Measurements from ENCODE around the gene UBE3B. TPM values are rescaled to one million over a fixed set of nuclear protein-coding genes. Genes with fewer than 3 reads are reported as not detected.

Gene UBE3B
- total RNA-seq, 4 donors from 2014 or later = 51.0 to 93.5 (median 78.9) TPM

DNA sequence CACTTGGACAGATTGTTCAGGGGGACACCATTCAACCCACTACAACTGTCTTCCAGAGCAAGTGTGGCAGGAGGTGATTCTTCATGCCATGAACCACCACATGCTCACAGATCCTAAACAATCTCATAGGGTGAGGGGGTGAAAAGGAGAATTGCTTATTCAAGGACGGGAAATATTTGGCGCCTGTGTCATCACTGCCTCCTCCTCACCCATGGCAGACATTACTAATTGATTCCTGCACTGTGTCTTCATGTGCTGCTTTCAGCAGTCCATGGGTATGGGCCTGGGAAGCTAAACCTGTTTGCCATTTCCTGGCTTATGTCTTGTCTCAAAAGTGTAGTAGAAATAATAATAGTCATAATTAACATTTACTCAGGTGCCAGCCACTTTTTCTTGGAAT is 64.6 kb downstream of the UBE3B start:
- no peaks in the 10 kb centered on the region for H3K27me3 ChIP-seq
- peaks cover 0 to 6% (median 0%) of the 10 kb centered on the region in 4 donors for H3K4me1 ChIP-seq
- peaks cover 0 to 53% (median 0%) of the 10 kb centered on the region in 3 donors for H3K36me3 ChIP-seq
- TF ChIP-seq POLR2A (IDR thresholded peaks at IDR 0.05) = no peak
- TF ChIP-seq, protein P1, sequence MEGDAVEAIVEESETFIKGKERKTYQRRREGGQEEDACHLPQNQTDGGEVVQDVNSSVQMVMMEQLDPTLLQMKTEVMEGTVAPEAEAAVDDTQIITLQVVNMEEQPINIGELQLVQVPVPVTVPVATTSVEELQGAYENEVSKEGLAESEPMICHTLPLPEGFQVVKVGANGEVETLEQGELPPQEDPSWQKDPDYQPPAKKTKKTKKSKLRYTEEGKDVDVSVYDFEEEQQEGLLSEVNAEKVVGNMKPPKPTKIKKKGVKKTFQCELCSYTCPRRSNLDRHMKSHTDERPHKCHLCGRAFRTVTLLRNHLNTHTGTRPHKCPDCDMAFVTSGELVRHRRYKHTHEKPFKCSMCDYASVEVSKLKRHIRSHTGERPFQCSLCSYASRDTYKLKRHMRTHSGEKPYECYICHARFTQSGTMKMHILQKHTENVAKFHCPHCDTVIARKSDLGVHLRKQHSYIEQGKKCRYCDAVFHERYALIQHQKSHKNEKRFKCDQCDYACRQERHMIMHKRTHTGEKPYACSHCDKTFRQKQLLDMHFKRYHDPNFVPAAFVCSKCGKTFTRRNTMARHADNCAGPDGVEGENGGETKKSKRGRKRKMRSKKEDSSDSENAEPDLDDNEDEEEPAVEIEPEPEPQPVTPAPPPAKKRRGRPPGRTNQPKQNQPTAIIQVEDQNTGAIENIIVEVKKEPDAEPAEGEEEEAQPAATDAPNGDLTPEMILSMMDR (IDR thresholded peaks at IDR 0.05) = no peak
- no peak for TF ChIP-seq EP300 (IDR thresholded peaks at IDR 0.05)
- no peaks in the 10 kb centered on the region for H3K9me3 ChIP-seq
- no peak overlapping the region for H3K4me3 ChIP-seq
- no peak overlapping the region for H3K27ac ChIP-seq
- WGBS, 2 donors = 58 to 65% methylated on average over 2 of the region's 2 CpGs
- DNase-seq (ENCODE audit: low spot score in 2 of 2) = no peak

DNA sequence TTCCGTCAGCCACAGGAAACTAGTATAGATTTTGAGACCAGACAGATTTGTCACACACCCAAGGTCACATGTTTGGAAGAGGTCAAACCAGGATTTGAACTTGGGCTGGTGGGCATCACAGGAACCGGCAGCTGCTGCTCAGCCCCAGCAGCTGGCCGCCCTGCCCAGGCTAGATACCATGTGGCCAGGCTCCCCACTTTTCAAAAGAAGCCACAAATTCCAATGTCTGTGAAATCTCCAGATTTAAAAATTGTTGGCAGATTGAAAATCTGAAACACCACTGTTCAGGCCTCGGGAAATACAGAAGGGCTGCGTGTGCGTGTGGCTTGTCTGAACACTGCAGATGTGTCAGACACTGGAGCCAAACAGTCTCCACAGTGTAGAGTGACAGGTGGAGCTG is 65.4 kb downstream of the UBE3B start:
- no peak overlapping the region for H3K27ac ChIP-seq
- DNase-seq (ENCODE audit: low spot score in 2 of 2) = no peak
- peaks cover 0 to 44% (median 0%) of the 10 kb centered on the region in 3 donors for H3K36me3 ChIP-seq
- TF ChIP-seq POLR2A (IDR thresholded peaks at IDR 0.05) (no peak), EP300 (IDR thresholded peaks at IDR 0.05) (no peak)
- TF ChIP-seq, protein P1 (IDR thresholded peaks at IDR 0.05) = no peak
- peaks cover 0 to 9% of the 10 kb centered on the region in 2 donors for H3K27me3 ChIP-seq
- peaks cover 0 to 6% (median 0%) of the 10 kb centered on the region in 4 donors for H3K4me1 ChIP-seq
- no peaks in the 10 kb centered on the region for H3K9me3 ChIP-seq
- H3K4me3 ChIP-seq = no peak overlapping the region
- WGBS, 2 donors = 74 to 78% methylated on average over 6 of the region's 6 CpGs

DNA sequence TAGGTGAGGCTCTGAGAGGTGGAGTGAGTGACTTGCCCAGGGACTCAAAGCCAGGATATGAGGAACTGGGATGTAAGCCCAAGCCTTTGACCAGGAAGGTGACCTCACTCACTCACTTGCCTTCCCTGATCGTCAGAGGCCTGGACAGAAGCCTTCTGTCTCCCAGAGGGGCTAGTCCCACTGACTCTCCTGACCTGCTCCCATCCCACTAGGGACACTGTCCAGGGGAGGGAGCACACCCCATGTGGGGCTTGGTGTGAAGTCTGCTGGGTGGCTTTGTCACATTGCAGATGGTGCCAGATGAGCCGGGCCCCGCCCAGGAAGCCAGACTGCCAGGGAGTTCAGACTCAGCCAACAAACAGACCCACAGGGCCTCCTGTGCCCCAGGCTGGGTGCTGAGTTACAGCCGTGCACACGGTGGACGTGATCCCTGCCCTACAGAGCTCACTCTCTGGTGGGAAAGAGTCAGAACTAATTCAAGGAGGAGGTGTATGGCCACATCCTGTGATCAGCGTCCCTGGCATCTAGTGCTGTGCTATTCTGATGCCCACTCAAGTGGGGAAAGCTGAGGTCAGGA is 67.6 kb downstream of the UBE3B start:
- no peak overlapping the region for H3K27ac ChIP-seq
- H3K4me1 ChIP-seq = peaks cover 0 to 6% (median 0%) of the 10 kb centered on the region in 4 donors
- H3K9me3 ChIP-seq = no peaks in the 10 kb centered on the region
- WGBS, 2 donors = 39 to 47% methylated on average over 5 to 6 of the region's 7 CpGs
- peaks cover 0 to 30% of the 10 kb centered on the region in 2 donors for H3K27me3 ChIP-seq
- peaks cover 0 to 27% (median 0%) of the 10 kb centered on the region in 3 donors for H3K36me3 ChIP-seq
- TF ChIP-seq, protein P1 (IDR thresholded peaks at IDR 0.05) = no peak
- TF ChIP-seq POLR2A (IDR thresholded peaks at IDR 0.05) (no peak), EP300 (IDR thresholded peaks at IDR 0.05) (no peak)
- no peak overlapping the region for H3K4me3 ChIP-seq
- no peak for DNase-seq (ENCODE audit: low spot score in 2 of 2)

DNA sequence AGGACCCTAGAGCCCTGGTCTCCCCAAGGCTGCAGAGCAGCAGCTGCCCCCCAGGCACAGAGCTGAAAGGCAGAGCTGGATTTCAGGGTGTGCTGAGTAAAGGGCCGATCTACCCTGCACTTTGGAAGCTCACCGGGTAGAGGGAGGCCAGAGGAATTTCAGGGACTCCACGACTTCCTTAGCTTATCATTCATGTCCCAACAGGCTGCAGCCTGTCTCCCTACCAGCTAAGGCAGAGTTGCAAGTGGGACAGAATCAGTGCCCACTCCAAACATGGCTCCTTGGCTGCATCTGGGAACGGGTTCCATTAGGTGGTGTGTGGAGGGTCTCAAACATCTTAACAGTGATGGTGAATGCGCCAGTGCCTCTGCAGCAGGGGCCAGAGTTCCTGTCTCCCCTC is 68.4 kb downstream of the UBE3B start:
- 67 to 75% methylated on average over 5 of the region's 5 CpGs for WGBS, 2 donors
- TF ChIP-seq POLR2A (IDR thresholded peaks at IDR 0.05) (no peak), EP300 (IDR thresholded peaks at IDR 0.05) (no peak)
- TF ChIP-seq, protein P1 (IDR thresholded peaks at IDR 0.05) = no peak

DNA sequence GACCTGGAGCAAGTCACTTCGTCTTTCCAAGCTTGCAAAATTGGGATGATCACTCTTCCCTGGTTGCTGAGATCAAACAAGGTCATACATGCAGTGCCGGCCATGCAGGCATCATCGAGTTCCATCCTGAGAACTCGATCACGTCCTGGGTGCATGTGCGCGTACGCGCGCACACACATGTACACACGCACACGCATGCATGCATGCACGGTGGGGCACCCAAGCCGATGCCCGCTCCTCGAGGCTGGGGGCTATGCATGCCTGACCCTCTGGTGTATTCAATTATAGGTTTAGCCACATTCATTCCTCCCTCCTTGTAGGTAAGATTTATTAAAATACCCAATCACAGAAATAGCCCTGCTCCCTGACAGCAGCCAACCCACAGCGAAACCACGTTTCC is 69.9 kb downstream of the UBE3B start:
- Histone ChIP-seq H3K27ac (no peak overlapping the region), H3K4me1 (peaks cover 0 to 6% (median 0%) of the 10 kb centered on the region in 4 donors), H3K9me3 (no peaks in the 10 kb centered on the region), H3K27me3 (peaks cover 0 to 39% of the 10 kb centered on the region in 2 donors), H3K4me3 (no peak overlapping the region), H3K36me3 (peaks cover 0 to 5% (median 0%) of the 10 kb centered on the region in 3 donors)
- TF ChIP-seq EP300 (IDR thresholded peaks at IDR 0.05) (no peak), POLR2A (IDR thresholded peaks at IDR 0.05) (no peak)
- TF ChIP-seq, protein P1 (IDR thresholded peaks at IDR 0.05) = no peak
- no peak for DNase-seq (ENCODE audit: low spot score in 2 of 2)
- WGBS, 2 donors = 86 to 92% methylated on average over 18 of the region's 18 CpGs

More for the DNA sequence above, 68.4 kb downstream of the UBE3B start:
- DNase-seq (ENCODE audit: low spot score in 2 of 2) = no peak
- H3K36me3 ChIP-seq = peaks cover 0 to 19% (median 0%) of the 10 kb centered on the region in 3 donors
- H3K4me3 ChIP-seq = no peak overlapping the region
- H3K4me1 ChIP-seq = peaks cover 0 to 6% (median 0%) of the 10 kb centered on the region in 4 donors
- H3K27me3 ChIP-seq = peaks cover 0 to 38% of the 10 kb centered on the region in 2 donors
- H3K27ac ChIP-seq = no peak overlapping the region
- H3K9me3 ChIP-seq = no peaks in the 10 kb centered on the region
